GM18498 (cell line): ENCODE measurements around the gene TULP4.
A peak's percentile ranks its signal among the peaks of the same experiment; 100 is the strongest.
"Not testable (repeated sequence)": the region's sequence is repeated elsewhere in the genome, so short reads cannot be mapped to it uniquely, and the experiment has no call there.

Experiments used
- ATAC-seq: cut with Tn5 transposase; IDR thresholded peaks from one replicate; pipeline ENCODE4 v1.9.1; 2021; ENCODE audit warnings: mild to moderate bottlenecking, moderate library complexity; ENCODE audit not compliant: unreplicated experiment

TULP4 gene

GRCh38 chr6:158327211-158327610 is 14.9 kb downstream of the TULP4 start:
- no peak for ATAC-seq

GRCh38 chr6:158328952-158329351 is 16.7 kb downstream of the TULP4 start:
- no peak for ATAC-seq

GRCh38 chr6:158329531-158329930 is 17.3 kb downstream of the TULP4 start:
- ATAC-seq = no peak

GRCh38 chr6:158330016-158330415 is 17.8 kb downstream of the TULP4 start:
- no peak for ATAC-seq

- ATAC-seq = no peak
Measured at GRCh38 chr6:158332237-158332636, 20.0 kb downstream of the TULP4 start.

GRCh38 chr6:158333094-158333493 is 20.8 kb downstream of the TULP4 start:
- ATAC-seq = no peak

GRCh38 chr6:158334534-158334933 is 22.3 kb downstream of the TULP4 start:
- no peak for ATAC-seq

GRCh38 chr6:158337332-158337731 is 25.1 kb downstream of the TULP4 start:
- ATAC-seq = no peak

GRCh38 chr6:158338311-158339112 is 26.2 kb downstream of the TULP4 start:
- no peak for ATAC-seq

- not testable (repeated sequence) for ATAC-seq
Measured at GRCh38 chr6:158339197-158339596, 26.9 kb downstream of the TULP4 start.

- ATAC-seq = no peak
Measured at GRCh38 chr6:158340252-158340651, 28.0 kb downstream of the TULP4 start.

- no peak for ATAC-seq
Measured at GRCh38 chr6:158344534-158344933, 32.3 kb downstream of the TULP4 start.

- not testable (repeated sequence) for ATAC-seq
Measured at GRCh38 chr6:158345444-158345843, 33.2 kb downstream of the TULP4 start.

- no peak for ATAC-seq
Measured at GRCh38 chr6:158347335-158347734, 35.1 kb downstream of the TULP4 start.

GRCh38 chr6:158348737-158349504 is 36.7 kb downstream of the TULP4 start:
- ATAC-seq = not testable (repeated sequence)

- ATAC-seq = not testable (repeated sequence)
Measured at GRCh38 chr6:158349505-158350275, 37.4 kb downstream of the TULP4 start.

- ATAC-seq = not testable (repeated sequence)
Measured at GRCh38 chr6:158350731-158351130, 38.5 kb downstream of the TULP4 start.

GRCh38 chr6:158353883-158354877 is 41.9 kb downstream of the TULP4 start:
- ATAC-seq = no peak

- peak; percentile 39 for ATAC-seq
Measured at GRCh38 chr6:158356586-158357546, 44.6 kb downstream of the TULP4 start.
